Kidney epithelial cell (primary cell): ENCODE measurements around the gene CCDC92. TPM values are rescaled to one million over a fixed set of nuclear protein-coding genes. Genes with fewer than 3 reads are reported as not detected.
A peak's percentile ranks its signal among the peaks of the same experiment; 100 is the strongest.

Experiments used
- DNase-seq: peaks from one replicate; pipeline ENCODE4 v3.0.0-alpha.2; 2010; ENCODE audit warnings: low read depth
- H3K27me3 ChIP-seq: 2 replicates; pipeline ENCODE4 v1.6.0; 2011; ENCODE audit warnings: low read length; ENCODE audit not compliant: control insufficient read depth, insufficient read depth
- H3K36me3 ChIP-seq: 2 replicates; pipeline ENCODE4 v1.5.1; 2011; ENCODE audit warnings: low read length; ENCODE audit not compliant: control insufficient read depth, insufficient read depth
- H3K4me3 ChIP-seq: 2 replicates; pipeline ENCODE4 v1.5.1; 2011; ENCODE audit warnings: low read depth, mild to moderate bottlenecking, control low read depth, low read length
- total RNA-seq: library from RNA; depleted of rRNA; stranded (reverse); fragments of >200 nt; gene quantifications from 2 replicates; pipeline ENCODE4 v1.2.3, GENCODE V29; 2015
- TF ChIP-seq, protein P1 (sequence below): IDR thresholded peaks from 2 replicates; pipeline ENCODE4 v1.5.1; 2011; ENCODE audit warnings: mild to moderate bottlenecking, moderate library complexity, low read length, control low read depth, inconsistent platforms; ENCODE audit not compliant: insufficient read depth, poor library complexity, severe bottlenecking

Gene CCDC92
- total RNA-seq, 1 donor from 2014 or later = 30.8 TPM

DNA sequence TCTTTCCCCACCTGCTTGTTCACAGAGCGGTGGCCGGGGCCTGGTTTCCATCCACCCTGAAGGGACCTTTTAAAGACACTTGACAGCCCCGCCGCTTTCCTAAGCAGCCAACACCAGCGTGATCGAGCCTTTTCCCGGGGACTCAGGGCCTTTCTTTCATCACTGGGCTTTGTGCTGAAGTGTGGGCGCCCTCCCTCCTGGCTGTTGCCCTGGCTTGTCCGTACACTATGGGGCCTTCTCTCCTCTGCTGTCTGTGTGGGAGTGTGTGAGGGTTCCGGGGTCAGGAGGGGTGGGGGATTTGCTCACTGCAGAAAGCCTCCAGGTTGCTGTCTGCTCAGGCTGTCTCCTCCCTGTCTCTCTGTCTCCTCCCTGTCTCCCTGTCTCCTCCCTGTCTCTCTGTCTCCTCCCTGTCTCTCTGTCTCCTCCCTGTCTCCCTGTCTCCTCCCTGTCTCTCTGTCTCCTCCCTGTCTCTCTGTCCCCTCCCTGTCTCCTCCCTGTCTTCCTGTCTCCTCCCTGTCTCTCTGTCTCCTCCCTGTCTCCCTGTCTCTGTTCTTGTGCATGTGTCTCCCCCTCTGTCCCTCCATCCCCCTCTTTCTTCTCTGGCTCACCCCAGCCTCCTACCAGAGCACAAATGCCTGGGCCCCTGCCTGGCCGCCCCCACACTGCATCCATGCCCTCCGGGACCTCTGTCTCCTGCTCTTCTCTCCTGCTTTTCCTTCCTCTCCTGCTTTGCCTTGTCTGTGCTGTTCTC, 64.7 kb downstream of the CCDC92 start:
- Histone ChIP-seq H3K27me3 (peaks cover 8% of the 10 kb centered on the region), H3K4me3 (no peak overlapping the region), H3K36me3 (no peaks in the 10 kb centered on the region)
- TF ChIP-seq, protein P1, sequence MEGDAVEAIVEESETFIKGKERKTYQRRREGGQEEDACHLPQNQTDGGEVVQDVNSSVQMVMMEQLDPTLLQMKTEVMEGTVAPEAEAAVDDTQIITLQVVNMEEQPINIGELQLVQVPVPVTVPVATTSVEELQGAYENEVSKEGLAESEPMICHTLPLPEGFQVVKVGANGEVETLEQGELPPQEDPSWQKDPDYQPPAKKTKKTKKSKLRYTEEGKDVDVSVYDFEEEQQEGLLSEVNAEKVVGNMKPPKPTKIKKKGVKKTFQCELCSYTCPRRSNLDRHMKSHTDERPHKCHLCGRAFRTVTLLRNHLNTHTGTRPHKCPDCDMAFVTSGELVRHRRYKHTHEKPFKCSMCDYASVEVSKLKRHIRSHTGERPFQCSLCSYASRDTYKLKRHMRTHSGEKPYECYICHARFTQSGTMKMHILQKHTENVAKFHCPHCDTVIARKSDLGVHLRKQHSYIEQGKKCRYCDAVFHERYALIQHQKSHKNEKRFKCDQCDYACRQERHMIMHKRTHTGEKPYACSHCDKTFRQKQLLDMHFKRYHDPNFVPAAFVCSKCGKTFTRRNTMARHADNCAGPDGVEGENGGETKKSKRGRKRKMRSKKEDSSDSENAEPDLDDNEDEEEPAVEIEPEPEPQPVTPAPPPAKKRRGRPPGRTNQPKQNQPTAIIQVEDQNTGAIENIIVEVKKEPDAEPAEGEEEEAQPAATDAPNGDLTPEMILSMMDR = no peak
- no peak for DNase-seq

DNA sequence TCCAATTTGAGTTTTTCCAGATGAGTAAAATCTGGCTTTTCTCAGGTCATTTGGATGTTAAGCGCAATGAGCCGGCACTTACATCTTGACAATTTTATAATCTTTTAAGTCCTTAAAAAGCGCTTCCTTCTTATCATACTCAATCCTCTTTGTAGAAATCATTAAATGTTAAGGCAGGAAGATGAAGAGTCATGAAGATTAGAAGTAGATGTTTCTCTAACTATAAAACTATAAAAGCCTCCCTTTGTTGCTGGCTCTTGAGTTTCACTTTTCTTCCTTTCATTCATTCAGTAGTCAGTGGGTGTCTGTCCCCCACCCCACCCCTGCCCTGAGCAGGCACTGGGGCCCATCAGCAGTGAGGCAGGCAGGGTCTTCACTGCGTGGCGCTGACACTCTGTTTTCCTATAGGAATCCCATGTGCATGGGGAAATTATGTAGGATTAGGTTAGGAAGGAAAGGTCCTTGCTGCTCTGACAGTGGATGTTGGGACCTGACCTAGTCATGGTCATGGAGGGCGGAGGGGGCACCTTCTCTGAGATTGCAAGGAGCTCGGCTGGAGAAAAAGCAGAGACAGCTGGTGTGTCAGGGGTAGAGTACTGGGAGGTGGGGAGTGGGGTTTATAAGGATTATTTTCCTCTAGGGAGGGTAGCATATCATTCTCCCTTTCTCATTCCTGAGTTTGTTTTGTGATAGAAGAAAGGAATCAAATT, 65.8 kb downstream of the CCDC92 start:
- peaks cover 11% of the 10 kb centered on the region for H3K27me3 ChIP-seq
- no peak for DNase-seq
- H3K36me3 ChIP-seq = no peaks in the 10 kb centered on the region
- TF ChIP-seq, protein P1 = no peak
- H3K4me3 ChIP-seq = no peak overlapping the region

DNA sequence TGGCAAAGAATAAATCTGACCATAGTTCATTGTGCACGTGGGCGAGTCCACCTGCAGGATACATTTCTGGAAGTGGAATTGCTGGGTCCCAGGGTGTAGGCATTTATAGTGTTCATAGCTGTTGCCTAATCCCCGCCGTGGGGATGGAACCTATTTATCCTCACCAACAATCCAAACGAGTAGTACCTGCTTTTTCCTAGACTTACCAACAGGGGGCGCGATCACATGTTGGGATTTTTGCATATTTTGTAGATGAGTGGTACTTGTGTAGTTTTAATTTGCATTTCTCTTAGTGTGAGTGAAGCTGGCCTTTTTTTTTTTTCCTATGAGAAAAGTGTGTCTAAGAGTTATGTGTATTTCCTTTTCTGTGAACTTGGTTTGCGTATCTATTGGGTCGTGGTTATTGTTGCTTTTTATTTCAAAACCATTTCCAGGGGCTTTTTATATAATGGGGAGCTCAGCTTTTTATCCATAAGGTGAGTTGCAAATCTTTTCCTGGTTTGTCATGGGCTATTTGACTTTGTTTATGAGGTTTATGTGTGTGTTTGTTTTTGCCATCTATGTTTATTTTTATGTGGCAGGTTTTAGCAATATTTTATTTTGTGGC, 67.2 kb downstream of the CCDC92 start:
- Histone ChIP-seq H3K4me3 (no peak overlapping the region), H3K27me3 (peaks cover 11% of the 10 kb centered on the region), H3K36me3 (no peaks in the 10 kb centered on the region)
- TF ChIP-seq, protein P1 = peak; percentile 79
- peak; percentile 18 for DNase-seq

DNA sequence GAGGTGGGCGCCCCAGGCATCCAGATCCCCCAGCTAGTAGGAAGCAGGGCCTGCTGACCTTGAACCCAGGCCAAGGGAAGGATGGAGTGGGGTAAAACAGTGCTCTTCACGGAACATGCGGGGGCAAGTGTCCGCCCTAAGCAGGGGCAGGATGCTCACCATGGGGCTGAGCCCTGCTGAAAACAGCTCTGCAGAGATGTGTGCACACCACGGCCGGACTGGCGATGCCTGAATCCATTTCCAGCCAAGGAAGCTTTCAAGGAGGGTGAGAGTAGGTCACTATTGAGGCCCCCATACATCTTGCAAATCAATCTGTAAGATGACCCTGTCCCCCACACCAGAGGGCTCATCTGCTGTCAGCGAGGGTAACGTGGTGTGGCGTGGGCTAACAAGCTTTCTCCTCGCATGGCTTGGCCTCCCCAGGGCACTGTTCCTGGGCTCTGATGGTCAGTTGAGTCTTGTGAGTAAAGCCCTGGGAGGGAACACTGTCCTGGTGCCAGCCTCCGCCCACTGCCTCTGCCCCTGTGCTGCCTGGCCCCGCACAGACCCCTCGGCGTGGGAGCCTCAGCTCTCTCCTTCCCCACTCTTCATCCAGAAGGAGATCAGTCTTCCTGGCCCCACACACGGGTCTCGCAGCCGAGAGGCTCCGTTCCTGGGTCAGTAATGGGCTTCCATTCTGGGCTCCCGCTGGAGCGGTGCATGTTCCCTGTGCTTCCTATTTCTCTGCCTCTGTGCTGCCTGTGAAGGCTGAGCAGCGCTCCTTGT, 69.1 kb downstream of the CCDC92 start:
- H3K4me3 ChIP-seq = no peak overlapping the region
- TF ChIP-seq, protein P1 = no peak
- peaks cover 10% of the 10 kb centered on the region for H3K27me3 ChIP-seq
- DNase-seq = no peak
- H3K36me3 ChIP-seq = no peaks in the 10 kb centered on the region

DNA sequence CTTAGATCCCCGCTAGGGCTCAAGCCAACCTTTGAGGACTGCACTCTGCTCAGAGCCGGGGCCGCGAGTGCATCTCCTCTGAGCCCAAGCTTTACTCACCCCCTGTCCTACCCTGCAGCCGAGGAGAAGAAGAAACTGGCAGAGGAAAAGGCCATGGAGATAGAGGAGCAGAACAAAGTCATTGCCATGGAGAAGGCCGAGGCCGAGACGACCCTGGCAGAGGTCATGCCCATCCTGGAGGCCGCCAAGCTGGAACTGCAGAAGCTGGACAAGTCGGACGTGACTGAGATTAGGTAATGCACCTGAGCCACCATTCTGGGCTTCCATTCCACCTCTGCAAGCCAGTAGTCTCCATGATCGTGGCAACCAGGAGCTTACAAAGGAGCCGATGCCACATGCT, 69.8 kb downstream of the CCDC92 start:
- TF ChIP-seq, protein P1 = no peak
- no peak for DNase-seq
- Histone ChIP-seq H3K36me3 (no peaks in the 10 kb centered on the region), H3K4me3 (no peak overlapping the region), H3K27me3 (peaks cover 10% of the 10 kb centered on the region)
